ENCODE data around the gene POU6F2.

The POU6F2 gene

GRCh38 chr7:39095875-39096619 lies 118.3 kb downstream of the POU6F2 start:
- no peak for TF ChIP-seq Cebpa-rat (IDR thresholded peaks at IDR 0.05)
- peaks cover 40% of the 10 kb centered on the region for H3K4me1 ChIP-seq
- H4K20me1 ChIP-seq, result no peaks in the 10 kb centered on the region
- no peaks in the 10 kb centered on the region for H3K9me3 ChIP-seq
- H3K27ac ChIP-seq, result no peak overlapping the region
- H3K9ac ChIP-seq, result no peak overlapping the region
- peak overlapping the region; percentile 24; the same call in 1 of the 2 replicates for H3K4me2 ChIP-seq
- no peaks in the 10 kb centered on the region for H3K27me3 ChIP-seq
- H3K4me3 ChIP-seq, result no peak overlapping the region
- no peaks in the 10 kb centered on the region for H3K36me3 ChIP-seq

- Histone ChIP-seq H3K9ac (no peak overlapping the region), H3K36me3 (no peaks in the 10 kb centered on the region), H3K4me2 (peak overlapping the region; percentile 63), H3K27me3 (no peaks in the 10 kb centered on the region), H3K4me1 (peaks cover 40% of the 10 kb centered on the region), H3K27ac (no peak overlapping the region; the same call in 1 of the 2 replicates), H3K4me3 (no peak overlapping the region), H3K9me3 (no peaks in the 10 kb centered on the region), H4K20me1 (no peaks in the 10 kb centered on the region)
- no peak for TF ChIP-seq Cebpa-rat (IDR thresholded peaks at IDR 0.05)
These were observed 120.8 kb downstream of the POU6F2 start for GRCh38 chr7:39098506-39098905.

- H3K27me3 ChIP-seq, result no peaks in the 10 kb centered on the region
- H4K20me1 ChIP-seq, result no peaks in the 10 kb centered on the region
- no peak overlapping the region for H3K4me3 ChIP-seq
- peak overlapping the region; percentile 63 for H3K4me2 ChIP-seq
- no peak overlapping the region for H3K9ac ChIP-seq
- no peak overlapping the region for H3K27ac ChIP-seq
- peaks cover 40% of the 10 kb centered on the region for H3K4me1 ChIP-seq
- TF ChIP-seq Cebpa-rat (IDR thresholded peaks at IDR 0.05), result no peak
- H3K9me3 ChIP-seq, result no peaks in the 10 kb centered on the region
- H3K36me3 ChIP-seq, result no peaks in the 10 kb centered on the region
These were observed 121.4 kb downstream of the POU6F2 start for GRCh38 chr7:39099146-39099545.

- Histone ChIP-seq H3K9ac (no peak overlapping the region), H4K20me1 (no peaks in the 10 kb centered on the region), H3K4me1 (peaks cover 40% of the 10 kb centered on the region), H3K27me3 (no peaks in the 10 kb centered on the region), H3K9me3 (no peaks in the 10 kb centered on the region), H3K4me3 (no peak overlapping the region), H3K4me2 (peak overlapping the region; percentile 63), H3K36me3 (no peaks in the 10 kb centered on the region), H3K27ac (no peak overlapping the region)
- no peak for TF ChIP-seq Cebpa-rat (IDR thresholded peaks at IDR 0.05)
These were observed 122.6 kb downstream of the POU6F2 start for GRCh38 chr7:39100270-39100669.

- Histone ChIP-seq H3K27me3 (no peaks in the 10 kb centered on the region), H3K36me3 (no peaks in the 10 kb centered on the region), H3K4me2 (no peak overlapping the region), H3K4me1 (peaks cover 31% of the 10 kb centered on the region), H3K27ac (no peak overlapping the region), H3K9ac (no peak overlapping the region), H3K9me3 (no peaks in the 10 kb centered on the region), H4K20me1 (no peaks in the 10 kb centered on the region), H3K4me3 (no peak overlapping the region)
- no peak for TF ChIP-seq Cebpa-rat (IDR thresholded peaks at IDR 0.05)
These were observed 124.5 kb downstream of the POU6F2 start for GRCh38 chr7:39102234-39102633.

GRCh38 chr7:39105720-39106119 lies 128.0 kb downstream of the POU6F2 start:
- Histone ChIP-seq H3K4me3 (no peak overlapping the region), H3K9ac (no peak overlapping the region), H4K20me1 (no peaks in the 10 kb centered on the region), H3K27ac (no peak overlapping the region), H3K27me3 (no peaks in the 10 kb centered on the region), H3K4me1 (peaks cover 6% of the 10 kb centered on the region), H3K4me2 (no peak overlapping the region), H3K36me3 (no peaks in the 10 kb centered on the region), H3K9me3 (no peaks in the 10 kb centered on the region)
- no peak for TF ChIP-seq Cebpa-rat (IDR thresholded peaks at IDR 0.05)

- Histone ChIP-seq H3K4me1 (no peaks in the 10 kb centered on the region), H3K36me3 (no peaks in the 10 kb centered on the region), H3K4me3 (no peak overlapping the region), H3K4me2 (no peak overlapping the region), H3K9me3 (no peaks in the 10 kb centered on the region), H3K27me3 (no peaks in the 10 kb centered on the region), H3K27ac (no peak overlapping the region), H3K9ac (no peak overlapping the region), H4K20me1 (no peaks in the 10 kb centered on the region)
- TF ChIP-seq Cebpa-rat (IDR thresholded peaks at IDR 0.05), result no peak
These were observed 148.1 kb downstream of the POU6F2 start for GRCh38 chr7:39125846-39126245.

- Histone ChIP-seq H3K27me3 (no peaks in the 10 kb centered on the region), H3K4me3 (no peak overlapping the region), H3K9ac (no peak overlapping the region), H3K36me3 (no peaks in the 10 kb centered on the region), H3K4me2 (no peak overlapping the region), H3K27ac (no peak overlapping the region), H3K4me1 (no peaks in the 10 kb centered on the region), H4K20me1 (no peaks in the 10 kb centered on the region), H3K9me3 (no peaks in the 10 kb centered on the region)
- no peak for TF ChIP-seq Cebpa-rat (IDR thresholded peaks at IDR 0.05)
These were observed 149.3 kb downstream of the POU6F2 start for GRCh38 chr7:39127058-39127457.

GRCh38 chr7:39128287-39128843 lies 150.7 kb downstream of the POU6F2 start:
- Histone ChIP-seq H3K27me3 (no peaks in the 10 kb centered on the region), H4K20me1 (no peaks in the 10 kb centered on the region), H3K4me3 (no peak overlapping the region), H3K9me3 (no peaks in the 10 kb centered on the region), H3K9ac (no peak overlapping the region), H3K27ac (no peak overlapping the region), H3K4me2 (no peak overlapping the region), H3K4me1 (no peaks in the 10 kb centered on the region), H3K36me3 (no peaks in the 10 kb centered on the region)
- no peak for TF ChIP-seq Cebpa-rat (IDR thresholded peaks at IDR 0.05)

- no peak for TF ChIP-seq Cebpa-rat (IDR thresholded peaks at IDR 0.05)
- Histone ChIP-seq H3K4me2 (no peak overlapping the region), H3K27ac (no peak overlapping the region), H3K9ac (no peak overlapping the region), H3K4me3 (no peak overlapping the region), H3K27me3 (no peaks in the 10 kb centered on the region), H4K20me1 (no peaks in the 10 kb centered on the region), H3K36me3 (no peaks in the 10 kb centered on the region), H3K9me3 (no peaks in the 10 kb centered on the region), H3K4me1 (no peaks in the 10 kb centered on the region)
These were observed 152.6 kb downstream of the POU6F2 start for GRCh38 chr7:39130274-39130673.
